IMR-90 (cell line): ENCODE measurements around the gene C7orf33. TPM values are rescaled to one million over a fixed set of nuclear protein-coding genes. Genes with fewer than 3 reads are reported as not detected.

Source experiments
- ATAC-seq: fragments of 200-7000 bp; cut with Tn5 transposase; 2 replicates; pipeline ENCODE4 v1.9.1; 2020; ENCODE audit warnings: low read depth, mild to moderate bottlenecking, moderate library complexity
- BruUV-seq: library from RNA; stranded (reverse); fragments of 400-500 nt; replicated peaks from 2 replicates; lab custom pipeline; 2021; lab: Mats Ljungman, UMichigan
- CTCF ChIA-PET: fragments of 300-600 bp; formaldehyde crosslinking; extraction: SDS; loops from one replicate; lab custom pipeline; 2021; ENCODE audit warnings: antibody characterized with exemption; lab: Yijun Ruan, JAX
- POLR2A ChIA-PET: fragments of 300-600 bp; sonication (Branson Sonifier 250); formaldehyde crosslinking; loops from one replicate; lab custom pipeline; 2022; ENCODE audit warnings: antibody characterized with exemption; ENCODE audit not compliant: unreplicated experiment; lab: Charles Lee
- DNase-seq: peaks from one replicate; pipeline ENCODE4 v3.0.0; 2013
- H2AFZ ChIP-seq: replicated peaks from 2 replicates; pipeline ENCODE3; 2013; ENCODE audit warnings: low read length, mild to moderate bottlenecking; ENCODE audit not compliant: poor library complexity
- H2AK5ac ChIP-seq: 2 replicates; pipeline ENCODE4 v1.6.1; 2013; ENCODE audit warnings: low read depth, low read length, inconsistent platforms
- H2AK9ac ChIP-seq: replicated peaks from 2 replicates; pipeline ENCODE3; 2013; ENCODE audit warnings: mild to moderate bottlenecking, low read depth, low read length, moderate library complexity; ENCODE audit not compliant: poor library complexity
- H2BK120ac ChIP-seq: 2 replicates; pipeline ENCODE4 v1.6.1; 2013; ENCODE audit warnings: low read depth, low read length, inconsistent platforms
- H2BK15ac ChIP-seq: 3 replicates; pipeline ENCODE4 v1.6.1; 2013; ENCODE audit warnings: low read depth, low read length, inconsistent platforms
- H2BK20ac ChIP-seq: 2 replicates; pipeline ENCODE4 v1.6.1; 2013; ENCODE audit warnings: low read depth, mild to moderate bottlenecking, inconsistent platforms, low read length, moderate library complexity
- H2BK5ac ChIP-seq: 2 replicates; pipeline ENCODE4 v1.6.1; 2013; ENCODE audit warnings: mild to moderate bottlenecking, low read depth, low read length, inconsistent platforms; ENCODE audit not compliant: poor library complexity, severe bottlenecking
- H3K14ac ChIP-seq: replicated peaks from 2 replicates; pipeline ENCODE4 v1.6.1; 2013; ENCODE audit warnings: low read depth, low read length, inconsistent platforms
- H3K18ac ChIP-seq: 2 replicates; pipeline ENCODE4 v1.6.1; 2013; ENCODE audit warnings: low read depth, low read length, control low read depth
- H3K23ac ChIP-seq: 2 replicates; pipeline ENCODE4 v1.6.1; 2013; ENCODE audit warnings: low read depth, low read length, inconsistent platforms
- H3K27ac ChIP-seq: 2 replicates; pipeline ENCODE4 v1.5.1; 2013; ENCODE audit warnings: mild to moderate bottlenecking, control low read depth, low read length; ENCODE audit not compliant: insufficient read depth
- H3K27me3 ChIP-seq: 2 replicates; pipeline ENCODE4 v1.6.1; 2013; ENCODE audit warnings: low read length; ENCODE audit not compliant: control insufficient read depth, insufficient read depth
- H3K36me3 ChIP-seq: 2 replicates; pipeline ENCODE4 v1.6.1; 2013; ENCODE audit warnings: low read length, mixed read lengths; ENCODE audit not compliant: control insufficient read depth, insufficient read depth
- H3K4ac ChIP-seq: 2 replicates; pipeline ENCODE4 v1.6.1; 2013; ENCODE audit warnings: low read depth, low read length, inconsistent platforms
- H3K4me1 ChIP-seq: 2 replicates; pipeline ENCODE4 v1.6.1; 2013; ENCODE audit warnings: low read length, mixed read lengths; ENCODE audit not compliant: control insufficient read depth, insufficient read depth
- H3K4me2 ChIP-seq: 2 replicates; pipeline ENCODE4 v1.6.1; 2013; ENCODE audit warnings: low read depth, mild to moderate bottlenecking, control low read depth, low read length, moderate library complexity
- H3K4me3 ChIP-seq: 2 replicates; pipeline ENCODE4 v1.5.1; 2013; ENCODE audit warnings: low read depth, mild to moderate bottlenecking, control low read depth, low read length, moderate library complexity; ENCODE audit not compliant: insufficient read depth
- H3K56ac ChIP-seq: 2 replicates; pipeline ENCODE4 v1.6.1; 2013; ENCODE audit warnings: low read length, inconsistent platforms; ENCODE audit not compliant: insufficient read depth; ENCODE audit errors: extremely low read depth
- H3K79me1 ChIP-seq, 2 experiments: 2 replicates each; pipeline ENCODE4 v1.6.1; 2013; ENCODE audit warnings: low read length in 2 of 2, inconsistent platforms in 1 of 2, low read depth in 1 of 2
- H3K9ac ChIP-seq: 2 replicates; pipeline ENCODE4 v1.6.1; 2013; ENCODE audit warnings: low read depth, low read length, control low read depth
- H3K9me1 ChIP-seq: 2 replicates; pipeline ENCODE4 v1.6.1; 2013; ENCODE audit warnings: low read length, inconsistent platforms; ENCODE audit not compliant: insufficient read depth
- H3K9me3 ChIP-seq: 2 replicates; pipeline ENCODE4 v1.6.1; 2013; ENCODE audit warnings: low read length; ENCODE audit not compliant: control insufficient read depth, insufficient read depth
- H4K20me1 ChIP-seq: 2 replicates; pipeline ENCODE4 v1.6.1; 2013; ENCODE audit warnings: low read length, inconsistent platforms; ENCODE audit not compliant: insufficient read depth
- H4K5ac ChIP-seq: 2 replicates; pipeline ENCODE4 v1.6.1; 2013; ENCODE audit warnings: mild to moderate bottlenecking, low read depth, low read length, control low read depth
- H4K8ac ChIP-seq, 2 experiments: 2 replicates each; pipeline ENCODE4 v1.6.1; 2013; ENCODE audit warnings: low read depth in 2 of 2, low read length in 2 of 2, control low read depth in 1 of 2, inconsistent platforms in 1 of 2
- H4K91ac ChIP-seq: 2 replicates; pipeline ENCODE4 v1.6.1; 2013; ENCODE audit warnings: low read depth, low read length, inconsistent platforms; ENCODE audit not compliant: insufficient read depth
- BHLHE40 ChIP-seq: fragments of 150-350 bp; IDR thresholded peaks from 2 replicates; pipeline ENCODE4 v1.6.1; 2016; ENCODE audit warnings: mild to moderate bottlenecking, low read depth, low read length
- CEBPB ChIP-seq: IDR thresholded peaks from 2 replicates; pipeline ENCODE4 v1.6.1; 2012; ENCODE audit warnings: low read depth, low read length, improper control_type of control experiment
- CHD1 ChIP-seq: IDR thresholded peaks from 2 replicates; pipeline ENCODE4 v1.6.1; 2012; ENCODE audit warnings: low read depth, low read length, improper control_type of control experiment
- CTCF ChIP-seq: conservative IDR thresholded peaks from 2 replicates; pipeline ENCODE4 v1.5.1; 2012; ENCODE audit warnings: mild to moderate bottlenecking, low read depth, low read length, improper control_type of control experiment
- ELK1 ChIP-seq: fragments of 150-350 bp; IDR thresholded peaks from 2 replicates; pipeline ENCODE4 v1.6.1; 2016; ENCODE audit warnings: low read depth, mild to moderate bottlenecking, low read length, moderate library complexity, borderline replicate concordance
- MAFK ChIP-seq: IDR thresholded peaks from 2 replicates; pipeline ENCODE4 v1.6.1; 2012; ENCODE audit warnings: low read depth, low read length, improper control_type of control experiment
- MAZ ChIP-seq: IDR thresholded peaks from 2 replicates; pipeline ENCODE4 v1.6.1; 2012; ENCODE audit warnings: low read depth, mild to moderate bottlenecking, low read length, improper control_type of control experiment, moderate library complexity, borderline replicate concordance
- MXI1 ChIP-seq: IDR thresholded peaks from 2 replicates; pipeline ENCODE4 v1.6.1; 2012; ENCODE audit warnings: low read depth, mild to moderate bottlenecking, low read length, moderate library complexity, borderline replicate concordance
- NFE2L2 ChIP-seq: fragments of 150-350 bp; IDR thresholded peaks from 2 replicates; pipeline ENCODE4 v1.6.1; 2016; ENCODE audit warnings: low read depth, mild to moderate bottlenecking, low read length
- POLR2A ChIP-seq: IDR thresholded peaks from 2 replicates; pipeline ENCODE4 v1.6.1; 2012; ENCODE audit warnings: mild to moderate bottlenecking, low read depth, low read length
- RAD21 ChIP-seq: IDR thresholded peaks from 2 replicates; pipeline ENCODE4 v1.6.1; 2012; ENCODE audit warnings: low read length, improper control_type of control experiment
- RCOR1 ChIP-seq: IDR thresholded peaks from 2 replicates; pipeline ENCODE4 v1.6.1; 2012; ENCODE audit warnings: mild to moderate bottlenecking, low read length, improper control_type of control experiment; ENCODE audit not compliant: insufficient replicate concordance
- SMC3 ChIP-seq: fragments of 150-350 bp; IDR thresholded peaks from 2 replicates; pipeline ENCODE4 v1.6.1; 2016; ENCODE audit warnings: low read depth, mild to moderate bottlenecking, antibody characterized with exemption, low read length, moderate library complexity
- USF2 ChIP-seq: fragments of 150-350 bp; IDR thresholded peaks from 2 replicates; pipeline ENCODE4 v1.6.1; 2017; ENCODE audit warnings: mild to moderate bottlenecking, antibody characterized with exemption, low read length, low read depth
- WGBS, 2 experiments: methylation state at CpG; one replicate each; pipeline versions ENCODE4 v1.1.5 to v1.1.7; 2013; ENCODE audit warnings: missing lambda C conversion rate in 2 of 2; ENCODE audit not compliant: insufficient read length in 1 of 2; ENCODE audit errors: extremely low coverage in 2 of 2; 5-methylcytosine and 5-hydroxymethylcytosine counted together
- dilution Hi-C: fragments of 300-500 bp; cut with HindIII; formaldehyde crosslinking; loops from one replicate; pipeline ENCODE4 v1.14.3; 2018; ENCODE audit warnings: low sequenced_read_pairs; ENCODE audit not compliant: unreplicated experiment
- in situ Hi-C: fragments of 300-500 bp; cut with MboI; formaldehyde crosslinking; loops from 3 replicates; pipeline ENCODE4 v1.14.3; 2019; ENCODE audit warnings: low sequenced_read_pairs, inconsistent platforms, mixed read lengths
- intact Hi-C: fragments of 100-400 bp; cut with micrococcal nuclease; formaldehyde crosslinking; loops from 2 replicates; pipeline ENCODE4 v1.10.0; 2022
- polyA plus RNA-seq, 3 experiments: library from polyadenylated mRNA; depleted of rRNA; stranded (reverse); fragments of >200 nt; gene quantifications; 2 replicates each; pipeline ENCODE4 v1.2.3, GENCODE V29; 2012; ENCODE audit warnings: low replicate concordance in 1 of 3
- total RNA-seq: library from RNA; depleted of rRNA; stranded (reverse); fragments of >200 nt; gene quantifications from 2 replicates; pipeline ENCODE4 v1.2.3, GENCODE V29; 2012

The C7orf33 gene
- total and polyA plus RNA-seq, 2 of the 4 experiments (the other 2 are of a cell fraction), result not detected

GRCh38 chr7:148575640-148576411 is 14.7 kb upstream of the C7orf33 start:
- Histone ChIP-seq H3K4ac (no peak overlapping the region), H2AK5ac (no peak overlapping the region), H3K18ac (no peak overlapping the region), H2BK20ac (no peak overlapping the region), H3K27ac (no peak overlapping the region), H3K14ac (no peak overlapping the region), H4K20me1 (no peaks in the 10 kb centered on the region), H3K36me3 (no peaks in the 10 kb centered on the region), H2AK9ac (no peak overlapping the region), H2BK15ac (no peak overlapping the region), H3K79me1 (no peaks in the 10 kb centered on the region), H3K4me3 (no peak overlapping the region), H2AFZ (peak overlapping the region; percentile 16), H3K56ac (no peak overlapping the region), H2BK120ac (no peak overlapping the region), H3K4me2 (no peak overlapping the region), H3K9me3 (no peaks in the 10 kb centered on the region), H3K4me1 (no peaks in the 10 kb centered on the region), H4K5ac (no peak overlapping the region), H4K91ac (no peak overlapping the region), H3K23ac (no peak overlapping the region), H3K9ac (no peak overlapping the region), H3K27me3 (peaks cover 2% of the 10 kb centered on the region; the same call in 1 of the 2 replicates), H4K8ac (no peak overlapping the region), H2BK5ac (no peak overlapping the region), H3K9me1 (no peaks in the 10 kb centered on the region)
- DNase-seq, result peak; percentile 41
- ChIA-PET CTCF (interaction anchor here (0.8 to 1.6 kb wide), 8 partner anchors 9 to 407 kb away, joined by 3 to 12 read pairs (median 3); no protein-coding TSS in a partner anchor), POLR2A (no interaction called here)
- dilution Hi-C loops, result no loop called here
- in situ Hi-C loops, result loop anchor here (5.0 kb wide), 1 partner anchor 386 kb away; no protein-coding TSS in a partner anchor
- intact Hi-C loops, result loop anchor here (1.0 to 2.0 kb wide), 5 partner anchors 71 to 386 kb away; partner anchors contain the start of gene EZH2
- WGBS, 2 experiments, result 0% methylated on average over 1 of the region's 8 CpGs; no CpG with 5 or more reads in 1 of the 2 experiments
- peak; percentile 98 for ATAC-seq
- no TSS peak for BruUV-seq
- TF ChIP-seq MXI1 (no peak), RAD21 (peak; percentile 83), MAFK (no peak), POLR2A (no peak), ELK1 (no peak), USF2 (no peak), CTCF (peak; percentile 85), NFE2L2 (no peak), SMC3 (peak; percentile 89), MAZ (no peak), RCOR1 (no peak), BHLHE40 (no peak), CHD1 (no peak), CEBPB (no peak)
